Measurements from ENCODE around the gene RBM4. TPM values are rescaled to one million over a fixed set of nuclear protein-coding genes. Genes with fewer than 3 reads are reported as not detected.

RBM4 gene
- total RNA-seq, 1 experiment from 2014 or later: 144 TPM

- no peaks in the 10 kb centered on the region for H3K27me3 Mint-ChIP-seq (ENCODE audit: unreplicated experiment)
- peaks cover 36% of the 10 kb centered on the region for H3K4me1 Mint-ChIP-seq (ENCODE audit: low read depth, unreplicated experiment)
- no peaks in the 10 kb centered on the region for H3K9me3 Mint-ChIP-seq (ENCODE audit: low read depth, unreplicated experiment)
- TF ChIP-seq, protein P1, sequence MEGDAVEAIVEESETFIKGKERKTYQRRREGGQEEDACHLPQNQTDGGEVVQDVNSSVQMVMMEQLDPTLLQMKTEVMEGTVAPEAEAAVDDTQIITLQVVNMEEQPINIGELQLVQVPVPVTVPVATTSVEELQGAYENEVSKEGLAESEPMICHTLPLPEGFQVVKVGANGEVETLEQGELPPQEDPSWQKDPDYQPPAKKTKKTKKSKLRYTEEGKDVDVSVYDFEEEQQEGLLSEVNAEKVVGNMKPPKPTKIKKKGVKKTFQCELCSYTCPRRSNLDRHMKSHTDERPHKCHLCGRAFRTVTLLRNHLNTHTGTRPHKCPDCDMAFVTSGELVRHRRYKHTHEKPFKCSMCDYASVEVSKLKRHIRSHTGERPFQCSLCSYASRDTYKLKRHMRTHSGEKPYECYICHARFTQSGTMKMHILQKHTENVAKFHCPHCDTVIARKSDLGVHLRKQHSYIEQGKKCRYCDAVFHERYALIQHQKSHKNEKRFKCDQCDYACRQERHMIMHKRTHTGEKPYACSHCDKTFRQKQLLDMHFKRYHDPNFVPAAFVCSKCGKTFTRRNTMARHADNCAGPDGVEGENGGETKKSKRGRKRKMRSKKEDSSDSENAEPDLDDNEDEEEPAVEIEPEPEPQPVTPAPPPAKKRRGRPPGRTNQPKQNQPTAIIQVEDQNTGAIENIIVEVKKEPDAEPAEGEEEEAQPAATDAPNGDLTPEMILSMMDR (IDR thresholded peaks at IDR 0.05; ENCODE audit: unreplicated experiment): no peak
- peak overlapping the region; percentile 99 for H3K27ac Mint-ChIP-seq (ENCODE audit: unreplicated experiment)
- CTCF ChIA-PET: interaction anchor here (0.8 to 1.3 kb wide), 2 partner anchors 19 to 44 kb away, joined by 3 to 4 read pairs; partner anchors contain the start of gene RBM4
- H3K36me3 Mint-ChIP-seq (ENCODE audit: insufficient read depth, unreplicated experiment): peaks cover 74% of the 10 kb centered on the region
- DNase-seq: no peak
- peak overlapping the region; percentile 99 for H3K4me3 Mint-ChIP-seq (ENCODE audit: low read depth, unreplicated experiment)
- intact Hi-C loops (cut with micrococcal nuclease; ENCODE audit: unreplicated experiment): no loop called here
- BruUV-seq (replicated peaks): no TSS peak
Measured at GRCh38 chr11:66619080-66619554, 19.4 kb upstream of the RBM4 start.

DNA sequence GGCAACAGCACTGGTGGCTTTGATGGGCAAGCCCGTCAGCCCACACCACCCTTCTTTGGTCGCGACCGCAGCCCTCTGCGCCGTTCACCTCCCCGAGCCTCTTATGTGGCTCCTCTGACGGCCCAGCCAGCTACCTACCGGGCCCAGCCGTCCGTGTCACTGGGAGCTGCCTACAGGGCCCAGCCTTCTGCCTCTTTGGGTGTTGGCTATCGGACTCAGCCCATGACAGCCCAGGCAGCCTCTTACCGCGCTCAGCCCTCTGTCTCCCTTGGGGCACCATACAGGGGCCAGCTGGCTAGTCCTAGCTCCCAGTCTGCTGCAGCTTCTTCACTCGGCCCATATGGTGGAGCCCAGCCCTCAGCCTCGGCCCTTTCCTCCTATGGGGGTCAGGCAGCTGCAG lies 14.1 kb upstream of the RBM4 start:
- no peak overlapping the region for H3K4me3 Mint-ChIP-seq (ENCODE audit: low read depth, unreplicated experiment)
- H3K36me3 Mint-ChIP-seq (ENCODE audit: insufficient read depth, unreplicated experiment): peaks cover 65% of the 10 kb centered on the region
- no peak for DNase-seq
- TF ChIP-seq, protein P1 (IDR thresholded peaks at IDR 0.05; ENCODE audit: unreplicated experiment): no peak
- BruUV-seq (replicated peaks): no TSS peak
- H3K27ac Mint-ChIP-seq (ENCODE audit: unreplicated experiment): no peak overlapping the region
- H3K9me3 Mint-ChIP-seq (ENCODE audit: low read depth, unreplicated experiment): no peaks in the 10 kb centered on the region
- H3K4me1 Mint-ChIP-seq (ENCODE audit: low read depth, unreplicated experiment): peaks cover 19% of the 10 kb centered on the region
- CTCF ChIA-PET: interaction anchor here (0.6 kb wide), 1 partner anchor 22 kb away, joined by 3 read pairs; no protein-coding TSS in a partner anchor
- H3K27me3 Mint-ChIP-seq (ENCODE audit: unreplicated experiment): no peaks in the 10 kb centered on the region
- intact Hi-C loops (cut with micrococcal nuclease; ENCODE audit: unreplicated experiment): no loop called here

GRCh38 chr11:66625041-66625751 lies 13.3 kb upstream of the RBM4 start:
- DNase-seq: no peak
- Mint-ChIP-seq H3K27ac (ENCODE audit: unreplicated experiment) (no peak overlapping the region), H3K36me3 (ENCODE audit: insufficient read depth, unreplicated experiment) (peaks cover 65% of the 10 kb centered on the region), H3K4me1 (ENCODE audit: low read depth, unreplicated experiment) (peaks cover 14% of the 10 kb centered on the region), H3K9me3 (ENCODE audit: low read depth, unreplicated experiment) (no peaks in the 10 kb centered on the region), H3K4me3 (ENCODE audit: low read depth, unreplicated experiment) (no peak overlapping the region), H3K27me3 (ENCODE audit: unreplicated experiment) (no peaks in the 10 kb centered on the region)
- intact Hi-C loops (cut with micrococcal nuclease; ENCODE audit: unreplicated experiment): no loop called here
- TF ChIP-seq, protein P1 (IDR thresholded peaks at IDR 0.05; ENCODE audit: unreplicated experiment): no peak
- no TSS peak for BruUV-seq (replicated peaks)
- CTCF ChIA-PET: no interaction called here

- no peak for DNase-seq
- H3K36me3 Mint-ChIP-seq (ENCODE audit: insufficient read depth, unreplicated experiment): peaks cover 67% of the 10 kb centered on the region
- peaks cover 14% of the 10 kb centered on the region for H3K4me1 Mint-ChIP-seq (ENCODE audit: low read depth, unreplicated experiment)
- intact Hi-C loops (cut with micrococcal nuclease; ENCODE audit: unreplicated experiment): no loop called here
- CTCF ChIA-PET: no interaction called here
- H3K27ac Mint-ChIP-seq (ENCODE audit: unreplicated experiment): no peak overlapping the region
- H3K9me3 Mint-ChIP-seq (ENCODE audit: low read depth, unreplicated experiment): no peaks in the 10 kb centered on the region
- no TSS peak for BruUV-seq (replicated peaks)
- no peaks in the 10 kb centered on the region for H3K27me3 Mint-ChIP-seq (ENCODE audit: unreplicated experiment)
- TF ChIP-seq, protein P1 (IDR thresholded peaks at IDR 0.05; ENCODE audit: unreplicated experiment): no peak
- H3K4me3 Mint-ChIP-seq (ENCODE audit: low read depth, unreplicated experiment): no peak overlapping the region
Measured at GRCh38 chr11:66625752-66626149, 12.8 kb upstream of the RBM4 start.
